ENCODE data around the gene KITLG.
"Not testable (repeated sequence)": the region's sequence is repeated elsewhere in the genome, so short reads cannot be mapped to it uniquely, and the experiment has no call there.

Gene KITLG

DNA sequence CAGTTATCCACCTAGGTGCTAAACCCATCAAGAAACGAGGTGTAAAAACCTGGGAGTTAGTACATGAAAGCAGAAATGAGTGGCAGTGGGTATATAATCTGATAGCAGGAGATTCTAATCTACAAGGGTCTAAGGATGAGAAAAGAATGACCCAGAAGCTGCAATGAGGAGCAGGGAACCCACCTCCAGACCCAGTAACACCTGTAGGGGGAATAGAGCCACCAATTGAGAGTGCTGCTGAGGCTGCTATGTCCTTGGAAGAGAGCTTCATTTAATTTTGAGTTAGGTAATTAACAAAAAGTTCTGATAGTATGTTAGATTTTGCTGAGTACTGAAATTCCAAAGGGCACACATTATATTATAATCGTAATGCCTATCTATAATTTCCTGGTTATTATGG is 89.8 kb downstream of the KITLG start:
- no peak for DNase-seq (ENCODE audit: low spot score)

DNA sequence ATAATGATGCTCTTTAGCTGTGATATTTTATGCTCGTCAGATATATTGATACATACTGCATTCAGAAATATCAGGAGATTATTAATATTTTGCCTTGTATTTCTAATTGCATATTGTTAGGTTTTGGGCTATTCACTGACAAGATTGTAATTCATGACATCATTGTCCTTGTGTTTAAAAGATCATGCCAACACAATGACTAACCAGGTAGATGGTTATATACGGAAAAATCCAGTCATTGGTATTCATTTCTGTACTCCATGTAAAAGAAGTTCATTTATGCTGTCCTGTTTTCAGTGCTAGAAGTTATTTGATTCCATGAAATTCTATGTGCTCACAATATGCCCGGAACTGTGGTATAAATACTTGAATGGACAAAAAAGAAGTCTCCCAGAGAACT is 107.5 kb downstream of the KITLG start:
- no peak for DNase-seq (ENCODE audit: low spot score)

DNA sequence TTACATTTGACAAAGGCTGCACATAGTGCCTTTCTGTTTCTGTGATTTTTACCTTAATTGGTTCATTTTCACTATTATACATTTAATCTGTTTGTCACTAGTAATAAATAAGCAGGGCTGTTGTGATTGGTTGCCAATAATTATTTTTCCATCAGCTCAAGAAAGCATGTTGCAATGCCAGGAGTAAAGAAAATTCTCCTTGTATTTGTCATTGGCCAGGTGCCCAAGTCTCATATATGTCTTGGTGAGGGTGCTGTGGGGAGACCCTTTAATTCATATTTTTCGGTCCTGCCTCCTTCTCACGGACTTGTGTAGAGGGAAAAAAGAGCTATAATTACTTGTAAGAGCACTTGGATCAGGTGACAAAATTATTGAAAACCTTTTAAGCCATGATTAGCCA is 108.0 kb downstream of the KITLG start:
- DNase-seq (ENCODE audit: low spot score) = no peak

DNA sequence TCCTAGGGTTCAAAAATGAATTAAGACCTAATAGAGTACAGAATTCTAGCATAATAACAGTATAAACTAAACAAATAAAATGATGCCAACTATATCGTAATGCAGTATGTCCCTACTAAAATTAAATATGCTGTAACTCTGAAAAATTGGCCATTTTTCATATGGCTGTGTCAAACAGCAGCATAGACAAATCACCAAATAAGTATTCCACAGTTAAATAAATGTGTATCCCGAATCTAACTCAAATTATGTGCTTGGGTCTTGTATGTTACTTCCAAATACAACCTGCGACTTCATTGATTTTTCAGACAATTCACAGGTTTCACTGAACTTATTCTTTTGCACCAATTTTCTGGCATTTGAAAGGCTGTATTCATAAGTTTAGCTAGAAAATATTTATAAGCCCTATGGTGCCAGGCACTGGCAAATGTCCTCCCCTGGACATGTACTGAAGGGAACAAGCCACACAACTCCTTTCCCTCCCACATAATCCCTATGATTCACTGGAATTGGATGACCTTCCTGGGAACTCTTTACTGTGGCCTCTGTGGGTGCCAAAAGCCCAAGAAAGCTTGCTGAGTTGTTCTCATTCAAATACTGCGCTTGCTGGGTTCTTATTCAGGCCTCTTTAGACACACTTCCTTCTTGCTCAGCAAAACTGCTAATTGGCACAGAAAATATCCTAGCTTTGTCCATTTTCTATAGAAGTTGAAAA is 108.8 kb downstream of the KITLG start:
- no peak for DNase-seq (ENCODE audit: low spot score)

DNA sequence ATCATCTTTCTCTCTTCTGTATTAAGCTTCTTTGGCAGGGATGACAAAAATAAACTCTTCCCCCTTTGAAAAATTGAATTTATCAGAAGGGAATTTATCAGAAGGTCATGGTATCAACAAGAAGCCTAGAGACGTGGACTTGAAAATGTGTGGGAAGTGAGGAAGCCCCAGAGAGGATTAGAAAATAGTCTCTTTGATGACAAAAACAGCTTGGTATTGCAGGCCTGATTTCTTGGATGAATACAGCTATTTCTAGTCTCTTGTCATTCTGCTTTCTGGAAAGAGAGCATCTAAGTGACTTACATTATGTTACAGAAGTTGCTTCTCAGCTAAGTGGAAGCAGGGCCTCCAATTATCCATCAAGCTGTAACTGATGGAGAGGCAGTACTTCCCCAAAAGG is 111.1 kb downstream of the KITLG start:
- DNase-seq (ENCODE audit: low spot score) = no peak

DNA sequence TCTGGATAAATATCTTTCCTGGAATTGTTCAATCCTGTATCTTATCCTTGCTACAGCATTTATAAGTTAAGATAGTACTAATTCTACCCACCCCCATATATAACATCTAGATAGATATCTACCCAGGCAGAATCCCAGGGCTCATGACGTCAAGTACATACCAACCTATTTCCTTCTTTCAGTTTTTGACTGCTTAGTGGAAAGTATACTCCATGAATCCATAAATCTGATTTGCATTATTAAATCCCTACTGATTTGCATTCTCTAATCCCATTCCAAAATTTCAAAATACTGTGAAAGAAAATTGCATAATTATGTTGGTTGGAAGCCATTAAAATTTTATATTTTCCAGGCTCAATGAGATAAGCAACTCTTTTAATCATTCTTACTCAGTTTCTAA is 111.7 kb downstream of the KITLG start:
- DNase-seq (ENCODE audit: low spot score) = no peak

DNA sequence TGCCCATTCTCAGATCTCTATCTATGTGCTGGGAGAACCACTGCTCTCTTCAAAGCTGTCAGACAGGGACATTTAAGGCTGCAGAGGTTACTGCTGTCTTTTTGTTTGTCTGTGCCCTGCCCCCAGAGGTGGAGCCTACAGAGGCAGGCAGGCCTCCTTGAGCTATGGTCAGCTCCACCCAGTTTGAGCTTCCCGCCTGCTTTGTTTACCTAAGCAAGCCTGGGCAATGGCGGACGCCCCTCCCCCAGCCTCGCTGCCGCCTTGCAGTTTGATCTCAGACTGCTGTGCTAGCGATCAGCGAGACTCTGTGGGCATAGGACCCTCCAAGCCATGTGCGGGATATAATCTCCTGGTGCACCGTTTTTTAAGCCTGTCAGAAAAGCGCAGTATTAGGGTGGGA is 113.6 kb downstream of the KITLG start:
- not testable (repeated sequence) for DNase-seq (ENCODE audit: low spot score)

DNA sequence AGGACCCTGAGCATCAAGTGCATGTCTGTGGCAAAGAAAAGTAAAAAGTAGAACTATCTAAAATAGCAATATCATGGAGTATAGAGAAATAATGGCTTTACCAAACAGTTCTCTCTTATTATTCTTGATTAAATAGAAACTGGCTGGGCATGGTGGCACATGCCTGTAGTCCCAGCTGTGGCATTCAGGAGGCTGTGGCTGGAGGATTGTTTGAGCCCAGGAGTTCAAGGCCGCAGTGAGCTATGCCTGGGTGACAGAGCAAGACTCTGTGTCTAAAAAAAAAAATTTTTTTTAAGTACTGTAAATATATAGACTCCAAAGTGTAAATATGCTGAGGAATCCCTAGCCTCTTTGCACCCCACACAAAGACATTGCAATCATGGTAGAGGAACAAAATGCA is 121.9 kb downstream of the KITLG start:
- no peak for DNase-seq (ENCODE audit: low spot score)

DNA sequence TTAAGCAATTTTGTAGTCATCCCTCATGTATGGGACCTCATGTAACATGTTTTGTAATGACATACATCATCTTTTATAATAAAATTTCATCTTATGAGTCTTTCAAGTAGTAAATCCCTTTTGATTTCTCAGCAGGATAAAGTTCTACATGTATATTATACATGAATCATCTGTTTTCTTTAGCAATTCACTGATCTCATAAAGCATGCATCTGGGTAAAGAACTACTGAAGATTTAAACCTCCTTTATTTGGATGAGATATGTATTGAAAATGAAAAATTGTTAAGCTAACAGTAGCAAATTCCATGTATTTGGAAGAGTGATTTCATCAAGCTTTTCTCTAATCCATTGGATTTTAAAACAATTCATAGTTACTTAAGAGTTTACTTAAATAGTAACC is 126.9 kb downstream of the KITLG start:
- DNase-seq (ENCODE audit: low spot score) = no peak

DNA sequence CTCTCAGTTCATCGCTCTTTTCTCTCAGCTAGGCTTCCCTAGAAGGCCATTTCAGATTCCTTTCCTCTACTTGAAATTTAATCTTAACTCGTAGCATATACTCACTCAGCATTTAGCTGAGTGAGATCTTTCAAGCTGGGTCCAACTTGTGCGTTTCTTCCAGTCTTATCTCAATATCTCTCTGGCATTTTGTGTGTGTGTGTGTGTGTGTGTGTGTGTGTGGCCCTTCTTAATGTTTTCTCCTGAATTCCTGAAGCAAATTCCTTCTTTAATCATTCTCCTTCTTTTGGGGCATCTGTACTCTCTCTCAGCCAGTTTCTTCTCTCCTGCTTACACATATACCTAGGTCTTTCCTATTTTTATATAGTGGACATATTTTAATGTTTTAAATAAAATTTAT is 129.1 kb downstream of the KITLG start:
- DNase-seq (ENCODE audit: low spot score) = no peak

DNA sequence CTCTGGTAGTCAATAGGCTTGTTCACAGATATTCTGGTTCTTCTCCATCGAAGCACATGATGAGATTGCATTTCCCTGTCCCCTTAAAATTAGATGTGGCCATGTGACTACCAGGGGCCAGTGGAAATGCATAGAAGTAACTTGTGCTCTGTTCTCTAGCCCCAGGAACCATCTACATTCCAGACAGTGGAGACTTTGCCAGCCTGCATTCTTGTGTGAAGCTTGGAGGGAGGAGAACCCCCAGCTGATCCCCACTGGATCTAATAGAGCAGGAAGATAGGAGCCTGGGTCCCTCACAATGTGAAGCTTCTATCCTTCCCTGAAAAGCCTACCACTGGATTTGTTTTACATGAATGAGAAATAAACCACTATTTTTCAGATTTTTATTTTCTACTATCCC is 130.1 kb downstream of the KITLG start:
- no peak for DNase-seq (ENCODE audit: low spot score)

DNA sequence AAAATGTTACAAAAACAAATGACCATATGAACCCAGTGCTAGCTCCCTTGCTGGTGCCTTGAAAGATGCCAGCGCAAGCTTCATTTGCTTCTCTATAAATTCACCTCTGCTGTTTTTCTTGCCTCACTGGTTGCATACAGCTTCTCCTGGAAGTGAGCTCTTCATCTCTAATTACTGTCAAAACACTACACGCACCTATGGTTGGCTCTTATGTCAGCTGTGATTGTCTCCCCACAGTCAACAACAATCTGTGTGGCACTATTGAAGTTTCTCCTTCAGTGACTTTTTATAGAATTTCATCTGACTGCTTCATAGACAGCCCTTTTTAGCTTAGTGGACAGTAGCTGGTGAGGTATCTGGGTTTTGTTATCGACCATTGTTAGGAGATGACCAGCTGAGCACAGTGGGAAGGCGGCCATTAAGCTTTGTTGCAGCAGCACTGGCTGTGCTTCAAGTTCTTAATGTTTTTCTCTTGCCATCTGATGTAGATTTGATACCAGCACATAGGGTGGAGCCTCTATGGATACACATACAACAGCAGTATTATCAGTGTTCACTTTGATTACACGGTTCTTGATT is 131.8 kb downstream of the KITLG start:
- DNase-seq (ENCODE audit: low spot score) = no peak

DNA sequence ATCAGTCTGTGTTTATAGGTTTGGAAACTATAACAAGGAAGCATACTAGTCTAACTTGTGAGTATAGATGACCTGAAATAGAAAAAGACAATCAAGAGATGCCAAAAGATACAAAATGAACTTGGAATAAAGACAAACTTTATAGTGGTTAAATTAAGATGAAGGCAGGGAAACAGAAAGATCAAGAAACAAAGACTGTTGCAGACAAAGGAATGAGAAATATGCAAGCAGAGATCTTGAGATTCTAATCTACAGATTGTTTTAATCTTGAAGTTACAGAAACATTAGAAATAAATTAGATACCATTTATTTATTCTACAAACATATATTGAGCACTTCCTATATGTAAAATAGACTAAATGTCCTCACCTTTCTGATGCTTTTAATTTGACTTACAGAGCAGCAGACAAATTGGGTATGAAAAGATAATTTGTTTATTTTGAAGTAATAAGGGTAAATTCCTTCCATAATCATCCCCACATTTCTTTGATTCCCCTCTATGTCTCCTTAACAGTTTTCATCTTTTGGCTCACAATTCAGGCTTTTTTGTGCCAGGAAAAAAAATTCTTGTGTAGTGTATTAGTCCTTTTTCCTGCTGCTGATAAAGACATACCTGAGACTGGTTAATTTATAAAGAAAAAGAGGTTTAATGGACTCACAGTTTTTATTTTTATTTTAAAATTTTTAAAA is 134.4 kb downstream of the KITLG start:
- DNase-seq (ENCODE audit: low spot score) = no peak

DNA sequence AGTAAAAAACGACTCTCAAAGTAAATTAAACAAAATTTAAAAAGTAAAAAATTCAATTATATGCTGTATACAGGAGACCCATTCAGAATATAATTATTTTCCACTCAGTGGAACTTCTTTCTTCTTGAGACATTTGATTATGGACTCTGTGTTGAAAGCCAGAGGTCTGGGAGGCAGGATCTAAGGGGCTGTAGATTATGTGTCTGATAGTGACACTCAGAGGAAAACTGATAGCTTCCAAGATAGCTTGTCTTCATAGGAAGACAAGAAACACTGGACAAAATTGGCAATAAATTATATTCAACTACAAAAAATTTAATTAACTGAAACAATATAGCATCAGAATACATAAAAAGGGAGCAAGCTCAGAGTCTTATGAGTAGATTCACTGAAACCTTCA is 135.8 kb downstream of the KITLG start:
- no peak for DNase-seq (ENCODE audit: low spot score)

Measured in germinal center (tissue), 1 donor.